C4-2B (cell line): ENCODE measurements around the gene TPRA1.

Experiments
- H3K27ac ChIP-seq: fragments of 450-650 bp; 2 replicates; pipeline ENCODE4 v1.5.1; 2017
- CTCF ChIP-seq: fragments of 450-650 bp; conservative IDR thresholded peaks from 2 replicates; pipeline ENCODE4 v1.5.1; 2017; ENCODE audit warnings: mild to moderate bottlenecking
- ZFX ChIP-seq: fragments of 450-650 bp; IDR thresholded peaks from 2 replicates; pipeline ENCODE4 v1.6.1; 2017

The TPRA1 gene

GRCh38 chr3:127598841-127599570 is 8.5 kb upstream of the TPRA1 start:
- H3K27ac ChIP-seq = peak overlapping the region; percentile 86
- TF ChIP-seq CTCF (no peak), ZFX (no peak)

GRCh38 chr3:127597020-127597771 is 6.7 kb upstream of the TPRA1 start:
- TF ChIP-seq ZFX (no peak), CTCF (no peak)
- H3K27ac ChIP-seq = peak overlapping the region; percentile 86

- no peak for TF ChIP-seq ZFX
- no peak for TF ChIP-seq CTCF
- H3K27ac ChIP-seq = no peak overlapping the region
Observed at GRCh38 chr3:127595303-127595702, 4.8 kb upstream of the TPRA1 start.

- H3K27ac ChIP-seq = peak overlapping the region; percentile 93
Observed at GRCh38 chr3:127593178-127593577, 2.6 kb upstream of the TPRA1 start.

GRCh38 chr3:127590282-127590592 is 296 bp downstream of the TPRA1 start:
- peak overlapping the region; percentile 93 for H3K27ac ChIP-seq
- peak; percentile 98 for TF ChIP-seq ZFX
- TF ChIP-seq CTCF = no peak

More at GRCh38 chr3:127593178-127593577, 2.6 kb upstream of the TPRA1 start:
- TF ChIP-seq ZFX (no peak), CTCF (no peak)

- peak overlapping the region; percentile 93 for H3K27ac ChIP-seq
- TF ChIP-seq ZFX (no peak), CTCF (no peak)
Observed at GRCh38 chr3:127589600-127590281, 792 bp downstream of the TPRA1 start.
